ENCODE measurements around the gene ZFAND3. TPM values are rescaled to one million over a fixed set of nuclear protein-coding genes. Genes with fewer than 3 reads are reported as not detected.

ZFAND3 gene
- total RNA-seq, 2 experiments from 2014 or later = 8.3 to 33.8 TPM

- CTCF ChIA-PET (ENCODE audit: unreplicated experiment) = interaction anchor here (0.6 kb wide), 1 partner anchor 36 kb away, joined by 21 read pairs; no protein-coding TSS in a partner anchor
- H3K4me3 ChIP-seq (ENCODE audit: low read depth, low read length, poor library complexity, severe bottlenecking) = no peak overlapping the region
- no peak overlapping the region for H3K27ac ChIP-seq (ENCODE audit: low read depth, low read length, poor library complexity, severe bottlenecking)
- no peaks in the 10 kb centered on the region; the same call in 1 of the 2 replicates for H4K20me1 ChIP-seq (ENCODE audit: insufficient read depth, low read length)
- no peaks in the 10 kb centered on the region for H3K9me3 ChIP-seq (ENCODE audit: low read length)
- no peaks in the 10 kb centered on the region for H3K79me2 ChIP-seq (ENCODE audit: insufficient read depth, low read depth, low read length)
- BruUV-seq (replicated peaks) = no TSS peak
- H3K36me3 ChIP-seq (ENCODE audit: insufficient read depth, low read length) = no peaks in the 10 kb centered on the region
- H3K9me2 ChIP-seq (ENCODE audit: insufficient read depth, low read length) = no peaks in the 10 kb centered on the region
- TF ChIP-seq, protein P1, sequence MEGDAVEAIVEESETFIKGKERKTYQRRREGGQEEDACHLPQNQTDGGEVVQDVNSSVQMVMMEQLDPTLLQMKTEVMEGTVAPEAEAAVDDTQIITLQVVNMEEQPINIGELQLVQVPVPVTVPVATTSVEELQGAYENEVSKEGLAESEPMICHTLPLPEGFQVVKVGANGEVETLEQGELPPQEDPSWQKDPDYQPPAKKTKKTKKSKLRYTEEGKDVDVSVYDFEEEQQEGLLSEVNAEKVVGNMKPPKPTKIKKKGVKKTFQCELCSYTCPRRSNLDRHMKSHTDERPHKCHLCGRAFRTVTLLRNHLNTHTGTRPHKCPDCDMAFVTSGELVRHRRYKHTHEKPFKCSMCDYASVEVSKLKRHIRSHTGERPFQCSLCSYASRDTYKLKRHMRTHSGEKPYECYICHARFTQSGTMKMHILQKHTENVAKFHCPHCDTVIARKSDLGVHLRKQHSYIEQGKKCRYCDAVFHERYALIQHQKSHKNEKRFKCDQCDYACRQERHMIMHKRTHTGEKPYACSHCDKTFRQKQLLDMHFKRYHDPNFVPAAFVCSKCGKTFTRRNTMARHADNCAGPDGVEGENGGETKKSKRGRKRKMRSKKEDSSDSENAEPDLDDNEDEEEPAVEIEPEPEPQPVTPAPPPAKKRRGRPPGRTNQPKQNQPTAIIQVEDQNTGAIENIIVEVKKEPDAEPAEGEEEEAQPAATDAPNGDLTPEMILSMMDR (conservative IDR thresholded peaks at IDR 0.05; ENCODE audit: low read length) = no peak
- TF ChIP-seq EZH2phosphoT487 (IDR thresholded peaks at IDR 0.05; ENCODE audit: borderline replicate concordance, low read depth, low read length) = no peak
- POLR2A ChIA-PET = no interaction called here
- H3K4me2 ChIP-seq (ENCODE audit: low read length) = no peak overlapping the region
- intact Hi-C loops (cut with micrococcal nuclease; ENCODE audit: unreplicated experiment) = no loop called here
- peaks cover 6% of the 10 kb centered on the region for H3K4me1 ChIP-seq (ENCODE audit: insufficient read depth, low read length, poor library complexity, severe bottlenecking)
- H2AFZ ChIP-seq (ENCODE audit: low read length) = no peak overlapping the region
- no peak for DNase-seq (ENCODE audit: low spot score)
Measured at GRCh38 chr6:38157905-38158304, 338.4 kb downstream of the ZFAND3 start.

GRCh38 chr6:38158762-38159350 is 339.3 kb downstream of the ZFAND3 start:
- no peak for DNase-seq (ENCODE audit: low spot score)
- Histone ChIP-seq H3K4me1 (ENCODE audit: insufficient read depth, low read length, poor library complexity, severe bottlenecking) (peaks cover 2% of the 10 kb centered on the region), H3K4me3 (ENCODE audit: low read depth, low read length, poor library complexity, severe bottlenecking) (no peak overlapping the region), H2AFZ (ENCODE audit: low read length) (no peak overlapping the region), H3K9me2 (ENCODE audit: insufficient read depth, low read length) (no peaks in the 10 kb centered on the region), H3K36me3 (ENCODE audit: insufficient read depth, low read length) (no peaks in the 10 kb centered on the region), H3K79me2 (ENCODE audit: insufficient read depth, low read depth, low read length) (no peaks in the 10 kb centered on the region), H3K9me3 (ENCODE audit: low read length) (no peaks in the 10 kb centered on the region), H4K20me1 (ENCODE audit: insufficient read depth, low read length) (no peaks in the 10 kb centered on the region), H3K4me2 (ENCODE audit: low read length) (no peak overlapping the region), H3K27ac (ENCODE audit: low read depth, low read length, poor library complexity, severe bottlenecking) (no peak overlapping the region)
- BruUV-seq (replicated peaks) = no TSS peak
- TF ChIP-seq EZH2phosphoT487 (IDR thresholded peaks at IDR 0.05; ENCODE audit: borderline replicate concordance, low read depth, low read length) = no peak
- TF ChIP-seq, protein P1 (conservative IDR thresholded peaks at IDR 0.05; ENCODE audit: low read length) = no peak
- intact Hi-C loops (cut with micrococcal nuclease; ENCODE audit: unreplicated experiment) = no loop called here
- CTCF ChIA-PET (ENCODE audit: unreplicated experiment) = no interaction called here
- POLR2A ChIA-PET = no interaction called here

GRCh38 chr6:38159596-38159995 is 340.1 kb downstream of the ZFAND3 start:
- Histone ChIP-seq H3K4me2 (ENCODE audit: low read length) (no peak overlapping the region), H3K36me3 (ENCODE audit: insufficient read depth, low read length) (no peaks in the 10 kb centered on the region), H3K4me1 (ENCODE audit: insufficient read depth, low read length, poor library complexity, severe bottlenecking) (no peaks in the 10 kb centered on the region), H3K79me2 (ENCODE audit: insufficient read depth, low read depth, low read length) (no peaks in the 10 kb centered on the region), H4K20me1 (ENCODE audit: insufficient read depth, low read length) (no peaks in the 10 kb centered on the region), H3K9me2 (ENCODE audit: insufficient read depth, low read length) (no peaks in the 10 kb centered on the region), H2AFZ (ENCODE audit: low read length) (no peak overlapping the region), H3K27ac (ENCODE audit: low read depth, low read length, poor library complexity, severe bottlenecking) (no peak overlapping the region), H3K9me3 (ENCODE audit: low read length) (no peaks in the 10 kb centered on the region), H3K4me3 (ENCODE audit: low read depth, low read length, poor library complexity, severe bottlenecking) (no peak overlapping the region)
- intact Hi-C loops (cut with micrococcal nuclease; ENCODE audit: unreplicated experiment) = no loop called here
- no peak for TF ChIP-seq EZH2phosphoT487 (IDR thresholded peaks at IDR 0.05; ENCODE audit: borderline replicate concordance, low read depth, low read length)
- TF ChIP-seq, protein P1 (conservative IDR thresholded peaks at IDR 0.05; ENCODE audit: low read length) = no peak
- no peak for DNase-seq (ENCODE audit: low spot score)
- no TSS peak for BruUV-seq (replicated peaks)
- CTCF ChIA-PET (ENCODE audit: unreplicated experiment) = no interaction called here
- POLR2A ChIA-PET = no interaction called here

Data from OCI-LY7 (cell line).